DMS 273 (cell line): ENCODE results near the gene RXRA.

Experiments used
- DNase-seq: peaks from one replicate; lab custom pipeline; 2025; ENCODE audit not compliant: unreplicated experiment; lab: John Stamatoyannopoulos, UW

Gene RXRA

DNA sequence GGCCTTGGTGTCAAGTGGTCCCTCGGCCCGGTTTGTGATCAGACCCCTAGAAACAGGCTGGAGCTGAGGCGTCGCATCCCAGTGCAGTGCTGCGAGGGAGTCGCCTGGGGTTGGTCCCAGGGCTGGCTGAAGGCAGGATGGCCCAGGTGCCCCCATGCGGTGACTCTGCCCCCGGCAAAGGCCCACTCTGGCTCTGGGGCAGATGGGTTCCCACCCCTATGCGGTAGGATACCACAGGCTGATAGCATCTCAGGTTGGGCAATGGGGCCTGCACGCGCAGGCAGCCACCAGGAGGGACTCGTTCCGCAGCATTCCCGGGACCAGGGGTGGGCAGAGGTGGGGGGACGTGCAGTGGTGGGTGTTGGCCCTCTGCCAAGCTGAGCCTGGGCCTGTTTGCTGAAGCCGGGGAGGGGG lies 86.0 kb downstream of the RXRA start:
- no peak for DNase-seq

GRCh38 chr9:134413112-134413715 lies 87.0 kb downstream of the RXRA start:
- DNase-seq: no peak

GRCh38 chr9:134413890-134414623 lies 87.8 kb downstream of the RXRA start:
- peak; percentile 72 for DNase-seq

GRCh38 chr9:134414900-134415425 lies 88.7 kb downstream of the RXRA start:
- no peak for DNase-seq

GRCh38 chr9:134416385-134417015 lies 90.2 kb downstream of the RXRA start:
- DNase-seq: no peak

GRCh38 chr9:134418354-134418753 lies 92.1 kb downstream of the RXRA start:
- no peak for DNase-seq

- peak; percentile 92 for DNase-seq
Measured at GRCh38 chr9:134419000-134419683, 92.9 kb downstream of the RXRA start.

- DNase-seq: peak; percentile 88
Measured at GRCh38 chr9:134419684-134420076, 93.4 kb downstream of the RXRA start.

DNA sequence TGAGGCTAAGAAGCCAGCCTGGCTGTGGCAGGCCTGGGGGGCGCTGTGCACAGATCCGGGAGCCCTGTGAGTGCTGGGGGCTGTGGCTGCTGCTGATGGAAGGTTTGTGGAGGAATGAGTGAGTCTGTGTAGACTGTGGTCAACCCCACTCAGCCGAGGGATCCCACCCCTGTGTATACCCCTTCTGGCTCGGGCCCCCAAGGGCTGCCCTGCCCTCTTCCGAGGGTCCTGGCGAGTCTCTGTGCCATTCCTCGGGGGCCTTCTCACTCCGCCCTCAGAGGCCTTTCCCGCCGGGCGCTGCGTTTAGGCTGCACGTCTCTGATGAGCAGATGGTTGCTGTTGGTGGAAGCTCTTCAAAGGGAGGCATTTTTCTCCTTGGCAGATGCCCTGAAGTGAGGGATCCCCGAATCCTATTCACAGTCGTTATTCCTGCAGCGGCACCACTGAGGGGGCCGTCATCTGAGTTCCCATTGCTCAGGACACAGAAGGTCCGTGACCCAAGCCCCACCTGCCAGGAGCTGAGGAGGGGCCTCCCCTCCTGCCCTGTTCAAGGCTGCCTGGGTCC lies 94.1 kb downstream of the RXRA start:
- DNase-seq: peak; percentile 88

GRCh38 chr9:134420974-134421432 lies 94.7 kb downstream of the RXRA start:
- DNase-seq: no peak

DNA sequence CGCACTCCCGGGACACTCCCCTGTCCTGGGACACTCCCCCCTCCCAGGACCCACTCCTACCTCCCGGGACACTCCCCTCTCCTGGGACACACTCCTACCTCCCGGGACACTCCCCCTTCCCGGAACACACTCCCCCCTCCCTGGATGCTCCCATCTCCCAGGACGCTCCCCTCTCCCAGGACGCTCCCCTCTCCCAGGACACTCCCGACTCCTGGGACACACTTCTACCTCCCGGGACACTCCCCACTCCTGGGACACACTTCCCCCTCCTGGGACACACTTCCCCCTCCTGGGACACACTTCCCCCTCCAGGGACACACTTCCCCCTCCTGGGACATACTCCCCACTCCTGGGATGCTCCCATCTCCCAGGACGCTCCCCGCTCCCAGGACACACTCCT lies 95.6 kb downstream of the RXRA start:
- no peak for DNase-seq

DNA sequence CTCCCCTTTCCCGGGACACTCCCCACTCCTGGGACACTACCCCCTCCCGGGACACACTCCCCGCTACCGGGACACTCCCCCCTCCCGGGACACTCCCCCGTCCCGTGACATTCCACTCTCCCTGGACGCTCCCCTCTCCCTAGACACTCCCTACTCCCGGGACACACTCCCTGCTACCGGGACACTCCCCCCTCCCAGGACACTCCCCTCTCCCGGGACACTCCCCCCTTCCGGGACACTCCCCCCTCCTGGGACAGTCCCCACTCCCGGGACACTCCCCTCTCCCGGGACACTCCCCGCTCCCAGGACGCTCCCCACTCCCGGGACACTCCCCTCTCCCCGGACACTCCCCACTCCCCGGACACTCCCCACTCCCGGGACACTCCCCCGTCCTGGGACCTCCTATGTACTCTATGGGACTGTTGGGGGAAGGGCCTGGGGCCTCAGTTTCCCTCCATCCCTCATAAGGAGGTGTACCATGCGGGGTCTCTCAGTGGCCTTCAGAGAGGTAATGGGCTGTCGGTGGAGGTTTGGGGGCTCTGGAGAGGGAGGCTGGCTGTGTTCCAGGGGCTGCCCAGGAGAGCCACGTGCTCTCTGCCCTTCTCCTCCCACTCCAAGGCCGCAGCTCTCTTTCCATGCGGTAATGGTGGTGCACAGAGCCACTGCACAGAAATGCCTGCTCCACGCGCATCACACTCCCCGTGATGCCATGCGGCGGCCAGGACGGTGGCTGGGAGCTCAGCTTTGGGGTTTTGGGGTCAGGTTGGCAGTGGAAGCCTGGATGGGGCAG lies 96.2 kb downstream of the RXRA start:
- DNase-seq: no peak

DNA sequence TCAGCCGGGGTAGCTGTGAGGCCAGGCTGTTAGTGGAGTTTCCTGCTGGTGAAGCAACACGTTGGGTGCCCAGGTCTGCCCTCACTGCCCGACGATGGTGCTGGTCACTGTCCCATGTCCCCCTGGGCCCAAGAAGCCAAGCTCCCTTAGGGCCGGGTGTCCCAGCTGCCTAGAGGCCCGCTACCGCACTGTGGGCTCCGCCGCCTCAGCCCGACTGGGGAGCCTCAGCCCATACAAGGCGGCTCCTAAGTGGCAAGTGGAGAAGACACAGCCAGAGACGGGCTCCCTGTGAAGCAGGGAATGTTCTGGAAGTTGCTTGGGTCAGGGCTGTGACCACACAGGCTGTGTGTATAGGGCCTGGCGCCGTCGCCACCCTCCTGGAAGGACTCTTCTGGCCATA lies 96.9 kb downstream of the RXRA start:
- no peak for DNase-seq

DNA sequence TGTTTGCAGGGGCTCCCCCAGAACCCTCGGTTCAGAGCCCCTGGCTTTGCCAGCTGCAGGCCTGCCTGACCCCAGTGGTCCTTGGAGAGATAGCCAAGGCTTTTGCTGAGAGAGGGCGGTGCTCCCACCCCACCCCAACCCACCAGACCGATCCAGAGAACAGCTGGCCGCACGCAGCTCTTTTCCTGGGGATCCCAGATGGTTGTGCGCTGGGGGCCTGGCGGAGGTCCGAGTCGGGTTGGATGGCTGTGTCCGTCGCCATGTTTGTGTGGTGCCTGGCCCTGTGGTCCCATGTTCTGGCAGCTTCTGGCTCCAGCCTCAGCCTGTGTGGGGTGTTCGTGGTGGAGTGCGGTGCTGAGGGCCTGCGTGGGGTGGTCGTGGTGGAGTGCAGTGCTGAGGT lies 97.5 kb downstream of the RXRA start:
- DNase-seq: no peak

DNA sequence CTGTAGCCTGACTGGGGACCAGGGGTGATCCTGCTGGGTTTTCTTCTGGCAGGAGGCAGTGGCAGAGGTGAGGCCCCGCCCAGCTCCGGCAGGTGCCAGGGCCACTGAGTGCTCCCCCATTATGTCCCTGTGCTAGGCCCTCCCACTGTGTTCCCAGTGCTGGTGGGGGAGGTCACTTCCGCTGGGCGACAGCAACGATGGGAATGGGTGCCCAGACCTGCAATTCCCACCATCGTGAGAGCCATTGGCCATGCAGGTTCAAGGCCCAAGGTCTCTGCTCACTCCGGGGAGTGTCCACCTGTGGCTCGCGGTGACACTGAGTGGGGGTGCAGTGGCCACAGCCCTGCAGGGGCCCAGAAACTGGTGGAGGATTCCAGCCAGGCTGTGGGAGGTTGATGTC lies 98.6 kb downstream of the RXRA start:
- DNase-seq: no peak

DNA sequence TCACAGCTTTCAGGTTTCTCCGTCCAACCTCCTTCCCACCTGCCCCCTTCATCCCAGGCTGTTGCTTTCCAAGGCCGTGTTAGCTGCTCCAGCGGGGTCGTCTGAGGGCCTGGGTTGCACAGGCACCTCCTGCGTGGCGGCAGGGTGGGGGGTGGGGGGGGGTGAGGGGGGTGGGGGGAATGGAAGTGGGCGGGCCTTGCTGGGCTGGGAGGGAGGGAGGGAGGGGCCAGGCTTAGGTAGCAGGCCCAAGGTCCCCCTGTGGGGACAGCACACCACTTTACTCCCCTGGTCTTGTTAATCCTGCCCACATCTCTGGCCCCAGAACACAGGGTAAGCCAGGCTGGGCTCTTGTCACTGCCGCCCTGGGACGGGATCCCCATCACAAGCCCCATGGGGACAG lies 99.1 kb downstream of the RXRA start:
- DNase-seq: no peak

DNA sequence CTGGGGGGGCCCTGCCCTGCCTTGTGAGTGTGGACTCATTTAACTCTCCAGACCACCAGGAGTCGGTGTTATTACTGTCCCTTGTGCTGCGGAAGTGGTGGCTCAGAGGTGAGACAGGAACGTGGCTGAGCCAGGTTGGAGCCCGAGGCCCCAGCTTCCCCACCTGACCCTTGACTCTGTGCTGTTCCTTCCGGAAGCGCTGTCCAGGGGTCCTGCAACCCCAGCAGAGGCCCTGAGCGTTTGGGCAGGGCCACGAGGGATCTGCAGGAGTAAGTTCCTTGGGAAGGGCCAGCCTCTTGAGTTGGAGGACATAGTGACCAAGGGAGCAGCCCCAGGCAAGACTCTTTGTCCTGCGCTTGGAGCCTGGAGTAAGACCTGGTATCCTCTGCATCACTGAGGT lies 99.6 kb downstream of the RXRA start:
- no peak for DNase-seq

DNA sequence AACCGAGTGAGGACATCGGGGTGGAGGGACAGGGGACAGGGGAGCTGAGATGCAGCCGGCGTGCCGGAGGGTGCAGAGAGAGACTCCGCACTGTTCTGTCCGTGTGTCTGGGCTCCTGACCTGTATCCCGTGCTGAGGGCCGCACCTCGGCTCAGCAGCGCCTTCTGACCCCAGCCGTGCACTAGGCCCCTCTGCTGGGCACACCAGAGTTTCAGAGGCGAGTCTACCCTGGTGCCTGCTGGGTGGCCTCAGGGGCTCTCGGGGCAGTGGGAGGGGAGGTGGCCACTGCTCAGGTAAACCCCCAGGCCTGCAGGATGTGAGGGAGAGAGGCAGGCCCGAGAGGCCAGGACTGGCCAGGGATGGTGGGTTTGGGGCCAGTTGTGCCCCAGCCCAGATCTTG lies 100.2 kb downstream of the RXRA start:
- no peak for DNase-seq

- no peak for DNase-seq
Measured at GRCh38 chr9:134427153-134427782, 101.0 kb downstream of the RXRA start.

GRCh38 chr9:134428559-134428958 lies 102.3 kb downstream of the RXRA start:
- no peak for DNase-seq
